Measurements from ENCODE around the gene LIMCH1.

DNA sequence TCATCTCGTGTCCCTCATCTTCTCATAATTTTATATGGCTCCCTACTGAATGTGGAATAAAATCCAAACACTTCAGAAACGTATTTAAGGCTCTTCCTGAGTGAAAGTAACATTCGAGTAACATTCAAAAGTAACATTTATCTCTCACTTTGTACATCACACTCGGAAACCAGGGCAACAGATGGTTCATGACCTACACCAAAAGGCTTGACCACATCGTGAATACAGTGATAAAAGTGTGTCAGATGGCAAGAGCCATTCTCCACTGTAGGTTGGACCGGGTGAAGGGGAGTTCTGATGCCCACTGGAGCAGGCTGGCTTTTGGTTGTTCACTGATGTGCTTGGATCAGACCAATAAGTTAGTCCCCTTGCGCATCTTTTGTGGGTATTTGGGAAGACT, 5.6 kb upstream of the LIMCH1 start:
- TF ChIP-seq, protein P1, sequence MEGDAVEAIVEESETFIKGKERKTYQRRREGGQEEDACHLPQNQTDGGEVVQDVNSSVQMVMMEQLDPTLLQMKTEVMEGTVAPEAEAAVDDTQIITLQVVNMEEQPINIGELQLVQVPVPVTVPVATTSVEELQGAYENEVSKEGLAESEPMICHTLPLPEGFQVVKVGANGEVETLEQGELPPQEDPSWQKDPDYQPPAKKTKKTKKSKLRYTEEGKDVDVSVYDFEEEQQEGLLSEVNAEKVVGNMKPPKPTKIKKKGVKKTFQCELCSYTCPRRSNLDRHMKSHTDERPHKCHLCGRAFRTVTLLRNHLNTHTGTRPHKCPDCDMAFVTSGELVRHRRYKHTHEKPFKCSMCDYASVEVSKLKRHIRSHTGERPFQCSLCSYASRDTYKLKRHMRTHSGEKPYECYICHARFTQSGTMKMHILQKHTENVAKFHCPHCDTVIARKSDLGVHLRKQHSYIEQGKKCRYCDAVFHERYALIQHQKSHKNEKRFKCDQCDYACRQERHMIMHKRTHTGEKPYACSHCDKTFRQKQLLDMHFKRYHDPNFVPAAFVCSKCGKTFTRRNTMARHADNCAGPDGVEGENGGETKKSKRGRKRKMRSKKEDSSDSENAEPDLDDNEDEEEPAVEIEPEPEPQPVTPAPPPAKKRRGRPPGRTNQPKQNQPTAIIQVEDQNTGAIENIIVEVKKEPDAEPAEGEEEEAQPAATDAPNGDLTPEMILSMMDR (IDR thresholded peaks at IDR 0.05; ENCODE audit: low read depth, low read length, poor library complexity, severe bottlenecking), result no peak
- TF ChIP-seq EZH2phosphoT487 (IDR thresholded peaks at IDR 0.05; ENCODE audit: borderline replicate concordance, low read length), result no peak

Data from DOHH2 (cell line).